Measurements from ENCODE around the gene GABRR2.

Gene GABRR2

DNA sequence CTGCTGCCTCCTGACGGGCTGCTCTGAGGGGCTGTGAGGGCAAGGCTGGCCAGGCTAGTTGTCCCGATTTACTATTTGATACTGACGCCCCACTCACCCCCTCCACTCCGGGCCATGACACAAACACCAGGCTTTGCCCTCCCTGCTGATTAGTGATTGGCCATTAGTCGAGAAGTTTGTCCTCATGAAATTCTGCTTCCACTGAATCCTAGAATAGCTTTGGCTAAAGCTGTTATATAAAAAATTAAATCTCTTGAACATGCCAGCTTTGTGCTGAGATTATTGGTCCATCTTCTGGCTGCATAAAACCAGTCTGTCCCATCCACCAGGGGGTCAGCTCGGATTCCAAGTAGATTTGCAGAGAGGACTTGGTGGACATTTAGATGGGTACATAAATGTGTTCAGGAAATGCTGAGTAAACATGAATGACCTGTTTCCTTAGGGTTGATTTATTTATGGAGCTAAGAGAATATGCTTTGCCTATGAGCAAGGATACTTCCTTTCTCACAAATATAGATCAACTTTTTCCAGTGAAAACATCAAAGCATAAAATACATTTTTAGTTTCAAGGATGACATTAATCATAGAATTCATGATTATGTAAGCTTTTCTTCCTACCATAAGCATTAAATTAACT lies at the start of gene GABRR2:
Gene GABRR2, minus strand, starts transcription at position 51 of the 637 bp plus-strand sequence. CDS start 134 bp downstream, outside the sequence.
- peak; percentile 71 for DNase-seq (ENCODE audit: low spot score)

DNA sequence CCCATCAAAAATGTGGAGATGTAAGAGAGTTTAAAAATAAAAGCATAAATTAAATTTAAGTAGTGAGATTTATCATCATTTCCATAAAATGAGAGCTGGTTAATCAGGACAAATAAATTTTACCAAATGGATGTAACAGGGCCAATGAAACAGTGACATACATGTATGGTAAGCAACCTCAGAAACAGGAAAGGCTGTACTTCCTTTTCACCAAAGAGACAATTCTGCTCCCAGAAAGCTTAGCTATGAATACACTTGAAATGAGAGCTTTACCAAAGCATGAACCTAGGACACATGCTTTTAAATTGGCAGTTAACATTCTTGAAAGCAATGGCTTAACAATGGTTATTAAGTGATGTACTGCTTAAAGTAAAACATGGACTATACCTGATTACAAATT lies 49.5 kb upstream of the GABRR2 start:
- no peak for DNase-seq (ENCODE audit: low spot score)

DNA sequence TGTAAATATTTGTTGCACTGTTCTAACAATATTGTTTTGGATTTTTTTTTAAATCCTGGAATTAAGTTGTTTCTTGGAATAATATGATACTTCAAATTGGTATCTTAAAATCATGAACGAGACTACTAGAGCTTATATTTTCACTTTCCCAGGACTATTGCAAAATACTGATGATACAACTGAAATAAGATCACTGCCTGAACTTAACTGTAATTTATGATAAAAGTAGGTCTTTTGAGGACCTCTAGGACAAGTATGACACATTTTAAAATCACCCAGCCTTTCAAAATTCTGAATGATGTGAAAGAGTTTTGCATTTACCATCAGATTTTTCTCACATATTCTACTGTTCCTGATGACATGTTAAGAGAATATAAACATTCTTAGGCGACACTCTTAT lies 46.1 kb upstream of the GABRR2 start:
- DNase-seq (ENCODE audit: low spot score), result no peak

DNA sequence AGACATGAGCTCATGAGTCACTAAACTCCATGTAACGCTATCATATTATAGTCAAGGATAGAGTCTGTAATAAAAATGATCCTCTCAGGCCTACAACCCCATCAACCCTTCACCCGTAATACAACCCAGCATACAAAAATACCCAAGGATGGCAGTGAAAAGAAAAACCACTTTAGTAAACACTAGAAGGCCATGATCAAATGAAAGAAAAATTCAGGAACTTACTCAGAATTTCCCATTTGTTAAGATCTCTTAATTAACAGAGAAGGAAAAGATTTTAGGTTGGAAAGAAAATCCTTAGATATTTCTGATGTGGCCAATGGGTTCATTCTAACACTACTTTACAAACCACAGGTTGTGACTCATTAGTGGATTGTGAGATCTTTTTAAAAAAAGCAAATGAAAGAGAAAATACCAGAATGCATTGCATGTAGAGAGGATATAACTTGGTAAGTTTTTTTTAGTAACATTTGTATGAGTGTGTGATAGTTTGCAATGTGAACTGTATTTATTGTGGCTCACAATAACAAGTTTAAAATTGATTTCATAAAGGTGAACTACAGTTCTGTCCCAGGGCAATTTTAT lies 45.4 kb upstream of the GABRR2 start:
- DNase-seq (ENCODE audit: low spot score), result no peak

DNA sequence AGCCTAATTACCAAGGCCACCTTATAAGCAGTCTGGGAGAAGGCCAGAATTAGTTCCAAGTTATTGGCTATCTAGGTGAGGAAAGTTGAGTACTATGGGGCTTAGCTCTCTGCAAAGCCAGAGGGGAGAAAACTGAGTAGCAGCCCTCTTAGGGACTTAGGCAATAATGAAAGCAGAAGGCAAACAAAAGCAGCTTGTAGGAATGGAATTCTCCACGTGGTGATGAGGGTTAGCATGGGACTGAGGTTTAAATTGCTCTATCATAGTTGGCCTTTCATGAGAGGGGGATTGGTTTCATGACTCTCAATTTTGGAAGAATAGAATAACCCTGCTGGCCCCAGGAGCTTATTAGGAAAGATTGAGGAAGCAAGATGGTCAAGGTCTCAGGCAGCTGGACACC lies 44.5 kb upstream of the GABRR2 start:
- no peak for DNase-seq (ENCODE audit: low spot score)

DNA sequence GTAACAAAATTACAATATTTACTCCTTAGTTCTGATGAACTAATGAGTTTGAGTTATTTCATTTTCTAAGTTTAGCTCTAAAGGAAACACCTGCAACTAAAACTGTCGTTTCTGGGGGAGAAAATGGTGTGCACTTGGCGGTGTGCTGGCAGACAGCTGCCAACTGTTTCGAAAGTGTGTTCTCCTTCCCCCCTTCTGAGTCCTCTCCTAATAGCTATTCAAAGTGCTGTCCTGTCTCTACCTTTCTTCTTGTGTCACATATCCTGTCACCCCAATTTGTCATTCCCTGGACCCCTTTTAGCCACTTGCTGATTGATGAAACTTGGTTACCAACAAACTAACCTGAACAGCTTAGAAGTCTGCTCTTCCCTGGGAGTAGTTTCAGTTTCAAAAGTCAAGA lies 42.3 kb upstream of the GABRR2 start:
- DNase-seq (ENCODE audit: low spot score), result no peak

DNA sequence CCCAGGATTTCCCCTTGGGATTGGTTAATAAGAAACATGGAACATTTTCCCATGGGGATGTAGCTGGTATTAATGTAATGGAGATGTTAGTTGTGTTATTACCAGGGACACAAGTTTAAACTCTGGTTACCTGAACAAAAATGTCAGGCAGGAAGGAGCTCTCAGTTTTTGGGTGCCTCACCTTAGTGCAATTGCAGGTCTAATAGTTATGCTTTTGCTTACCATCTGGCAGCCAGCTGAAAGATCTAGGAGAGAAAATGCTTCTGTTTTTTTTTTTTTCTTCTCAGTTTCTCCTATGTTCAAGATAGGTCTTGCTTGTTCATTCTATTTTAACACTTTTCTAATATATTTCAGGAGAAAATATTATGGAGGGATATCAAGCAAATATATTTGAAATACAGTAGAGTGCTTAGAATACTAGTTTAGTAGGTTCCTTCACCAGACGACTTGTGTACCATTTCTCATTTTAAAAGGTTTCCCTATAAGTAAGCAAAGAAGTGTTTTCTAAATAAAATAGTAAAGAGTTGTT lies 41.6 kb upstream of the GABRR2 start:
- no peak for DNase-seq (ENCODE audit: low spot score)

DNA sequence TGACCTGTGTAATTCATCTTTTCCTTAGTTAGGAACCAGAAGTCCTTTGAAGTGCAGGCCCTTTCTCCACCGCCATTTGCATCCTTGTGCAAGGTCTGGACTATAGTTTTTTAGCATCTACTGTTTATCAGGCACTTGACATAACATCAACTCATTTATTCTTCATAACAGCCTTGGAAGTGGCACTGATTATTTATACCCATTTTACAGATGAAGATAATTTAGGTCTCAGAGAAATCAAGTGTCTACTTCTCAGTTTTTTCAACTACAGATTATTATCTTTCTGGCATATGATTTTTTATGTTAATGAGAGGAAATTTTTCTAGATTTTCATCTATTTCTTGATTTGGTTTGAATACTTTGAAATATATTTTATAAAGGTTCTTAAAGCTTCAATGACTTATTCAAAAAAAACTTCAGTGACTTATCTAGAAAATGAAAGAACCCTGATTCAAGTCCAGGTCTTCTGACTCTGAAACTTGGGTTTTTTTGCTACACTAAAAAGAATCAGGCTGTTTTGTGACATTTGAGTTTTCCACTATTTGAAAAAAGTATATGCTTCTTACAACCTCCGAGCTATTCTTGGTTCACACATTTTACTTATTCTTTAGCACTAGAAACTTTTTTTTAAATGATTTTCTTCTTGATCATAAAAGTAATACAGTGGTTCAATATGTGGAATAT lies 40.6 kb upstream of the GABRR2 start:
- DNase-seq (ENCODE audit: low spot score), result no peak

DNA sequence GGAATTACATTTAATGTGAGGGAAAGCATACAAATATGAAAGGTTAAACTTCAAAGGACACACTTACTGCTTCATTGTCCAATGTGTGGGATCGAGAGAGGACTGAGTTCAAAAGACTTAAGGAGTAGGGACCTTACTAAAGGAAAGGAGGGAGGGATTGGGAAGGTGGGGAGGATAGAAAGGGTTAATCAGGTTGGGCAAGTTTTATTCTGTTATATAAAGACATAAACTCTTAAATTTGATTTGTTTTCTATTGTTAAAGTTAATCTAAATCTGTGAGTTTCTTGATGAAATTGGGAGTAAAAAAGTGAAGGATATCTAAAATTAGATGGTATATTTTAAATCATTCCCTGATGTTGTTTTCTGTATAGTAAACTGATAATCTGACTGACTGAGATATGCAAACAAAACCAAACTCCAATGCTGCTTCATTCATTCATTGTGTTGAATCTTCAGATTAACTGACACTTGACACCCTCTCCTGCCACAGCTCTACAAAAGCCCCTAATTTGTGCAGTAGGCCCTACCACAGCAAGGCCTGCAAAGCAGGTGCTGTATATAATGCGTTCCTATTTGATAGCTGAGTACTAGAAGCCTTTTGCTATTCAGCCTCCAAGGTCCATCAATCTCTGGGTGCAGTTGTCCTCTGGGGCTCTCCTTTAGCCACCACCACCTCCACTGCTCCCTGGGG lies 38.7 kb upstream of the GABRR2 start:
- DNase-seq (ENCODE audit: low spot score), result no peak

DNA sequence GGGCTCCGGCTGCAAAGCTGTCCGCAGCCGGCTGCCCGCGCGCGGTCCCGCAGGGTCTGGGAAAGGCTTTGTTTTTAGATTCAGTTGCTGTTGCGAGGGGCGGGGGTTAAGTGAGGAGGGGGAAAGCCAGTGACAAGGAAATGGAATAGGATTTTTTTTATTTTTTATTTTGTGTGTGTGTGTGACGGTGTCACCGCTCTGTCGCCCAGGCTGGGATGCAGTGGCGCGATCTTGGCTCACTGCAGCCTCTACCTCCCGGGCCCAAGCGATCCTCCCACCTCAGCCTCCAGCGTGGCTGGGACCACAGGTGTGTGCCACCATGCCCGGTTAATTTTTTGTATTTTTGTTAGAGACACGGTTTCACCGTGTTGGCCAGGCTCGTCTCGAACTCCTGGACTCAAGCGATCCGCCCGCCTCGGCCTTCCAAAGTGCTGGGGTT lies 38.0 kb upstream of the GABRR2 start:
- DNase-seq (ENCODE audit: low spot score), result no peak

DNA sequence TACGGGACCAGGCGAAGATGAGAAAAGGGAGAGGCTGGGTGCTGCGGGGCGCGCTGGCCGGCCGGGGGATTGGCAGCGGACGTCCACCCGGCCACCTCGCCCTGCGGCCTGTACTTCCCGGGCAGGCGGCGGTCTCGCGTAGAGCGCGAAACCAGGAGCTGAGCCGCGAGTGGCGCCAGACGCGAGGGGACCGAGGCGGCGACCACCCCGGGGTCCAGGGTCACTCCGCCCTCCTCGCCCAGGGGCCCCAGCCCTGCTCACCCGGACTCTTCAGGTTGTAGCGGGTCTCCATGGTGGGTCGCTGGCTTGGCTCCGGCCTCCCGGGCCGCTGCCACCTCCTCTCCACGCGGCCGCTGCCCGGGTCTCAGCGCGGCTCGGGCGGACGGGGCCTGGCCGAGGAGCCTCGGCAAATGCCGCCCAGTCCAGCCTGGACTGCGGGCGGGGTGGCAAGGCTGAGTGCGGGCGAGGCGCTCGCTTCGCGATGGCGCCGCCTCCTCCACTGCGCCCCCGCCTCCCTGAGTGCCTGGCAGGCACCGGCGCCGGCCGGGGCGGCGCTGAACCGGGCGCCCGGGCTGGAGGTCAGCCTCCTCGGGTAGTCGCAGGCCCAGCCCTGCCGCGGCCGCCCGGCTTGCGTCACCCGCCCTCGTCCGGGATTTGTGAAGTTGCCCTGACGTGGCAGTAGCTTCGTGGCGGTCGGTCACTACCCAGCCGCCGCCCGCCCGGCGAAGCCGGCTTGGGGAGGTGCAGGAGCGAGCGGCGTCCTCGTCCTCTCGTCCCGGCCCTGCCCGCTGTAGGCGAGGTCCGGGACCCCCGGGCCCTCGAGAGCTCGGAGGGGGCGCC lies 37.4 kb upstream of the GABRR2 start, which contains the start of gene UBE2J1:
Gene UBE2J1, minus strand, starts transcription at position 445 of the 840 bp plus-strand sequence. Its CDS starts 153 bp downstream, at position 292.
- DNase-seq (ENCODE audit: low spot score), result peak; percentile 80

DNA sequence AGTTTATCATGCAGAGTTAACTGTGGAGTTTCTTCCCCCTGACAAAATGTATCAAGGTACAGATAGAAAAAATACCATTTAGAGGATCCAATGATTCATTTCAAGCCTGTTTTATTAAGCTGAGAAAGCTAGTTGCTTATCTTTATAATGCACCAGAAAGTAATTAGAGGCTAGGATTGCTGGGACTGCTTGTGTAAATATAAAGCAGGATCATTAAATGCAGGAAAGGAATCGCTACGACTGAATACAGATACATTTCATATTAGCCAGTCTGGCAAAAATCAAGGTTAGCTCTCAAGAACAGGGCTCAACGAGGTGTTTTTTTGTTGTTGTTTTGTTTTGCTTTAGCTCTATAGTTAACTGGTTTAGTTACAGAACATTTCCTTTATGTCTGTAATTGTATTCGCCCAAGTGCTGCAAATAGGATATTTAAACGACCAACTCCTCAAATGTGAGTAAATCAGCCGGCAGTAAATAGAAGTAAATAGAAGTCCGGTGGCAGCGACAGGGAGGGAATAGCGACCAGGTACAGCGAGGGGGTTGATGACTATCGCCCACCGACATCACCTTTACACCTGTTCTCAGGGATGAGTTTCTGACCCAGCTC lies 36.7 kb upstream of the GABRR2 start:
- no peak for DNase-seq (ENCODE audit: low spot score)

DNA sequence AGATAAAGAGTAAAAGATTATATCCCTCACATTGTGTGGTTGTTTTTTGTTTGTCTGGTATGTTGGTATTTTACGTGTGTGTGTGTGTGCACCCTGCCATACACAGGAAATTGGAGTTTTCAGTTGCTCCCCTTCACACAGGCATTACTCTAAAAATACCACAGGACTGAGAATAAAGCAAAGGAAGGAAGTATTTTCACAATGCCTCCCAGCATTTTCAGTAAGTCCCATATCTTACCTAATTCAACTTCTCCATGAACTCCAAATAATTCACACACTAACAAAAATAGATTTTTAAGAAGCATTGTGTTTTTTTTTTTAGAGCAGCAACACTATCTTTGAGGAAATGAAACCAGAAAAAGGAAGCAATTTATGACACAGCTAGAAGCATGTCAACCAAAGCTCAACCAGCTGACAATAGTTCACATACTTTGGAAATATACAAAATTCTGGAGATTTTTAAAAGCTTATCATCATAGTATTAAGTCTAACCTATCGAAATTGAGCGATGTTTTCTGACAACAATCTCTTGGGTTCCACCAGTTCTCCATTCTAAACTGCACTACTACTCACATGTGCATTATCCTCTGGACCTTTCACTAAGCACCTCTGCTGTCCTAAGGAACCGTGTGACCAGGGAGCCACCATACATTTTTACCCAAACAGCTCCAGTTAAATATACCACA lies 35.3 kb upstream of the GABRR2 start:
- peak; percentile 65 for DNase-seq (ENCODE audit: low spot score)

DNA sequence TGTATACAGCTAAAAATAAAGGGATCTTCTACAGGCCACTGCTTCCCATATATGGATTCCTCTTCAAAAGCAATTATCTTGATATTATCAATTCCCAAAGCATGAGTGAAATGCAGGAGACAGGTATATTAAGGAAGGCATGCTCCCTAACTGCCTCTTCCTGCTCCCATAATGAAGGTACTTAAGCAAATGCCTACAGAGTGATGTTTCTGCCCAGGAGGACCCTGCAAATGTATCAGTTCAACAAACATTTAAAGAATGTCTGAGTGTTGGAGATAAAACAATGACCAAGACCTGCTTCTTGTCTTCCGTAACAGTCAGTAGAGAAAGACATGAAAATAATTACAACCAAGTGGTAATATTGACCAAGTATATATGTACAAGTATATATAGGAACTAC lies 33.3 kb upstream of the GABRR2 start:
- no peak for DNase-seq (ENCODE audit: low spot score)

DNA sequence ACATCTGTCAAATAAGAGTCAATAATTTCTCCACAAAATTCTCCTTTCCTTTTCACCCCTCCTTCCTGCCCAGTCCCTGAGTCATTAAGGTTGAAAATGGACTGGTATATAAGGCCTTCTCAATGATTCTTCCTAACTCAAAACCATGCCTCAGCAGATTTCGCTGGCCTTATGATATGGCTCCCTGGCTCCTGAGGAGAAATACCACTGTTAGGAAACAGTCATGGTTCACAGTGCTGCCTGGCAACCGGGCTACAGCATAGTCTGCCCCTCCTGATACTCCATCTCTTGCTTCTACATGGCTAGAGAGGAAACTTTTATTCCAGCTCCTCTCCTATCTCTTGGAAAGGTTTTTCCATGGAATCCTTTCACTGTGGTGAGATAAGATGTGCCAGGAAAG lies 32.7 kb upstream of the GABRR2 start:
- no peak for DNase-seq (ENCODE audit: low spot score)

DNA sequence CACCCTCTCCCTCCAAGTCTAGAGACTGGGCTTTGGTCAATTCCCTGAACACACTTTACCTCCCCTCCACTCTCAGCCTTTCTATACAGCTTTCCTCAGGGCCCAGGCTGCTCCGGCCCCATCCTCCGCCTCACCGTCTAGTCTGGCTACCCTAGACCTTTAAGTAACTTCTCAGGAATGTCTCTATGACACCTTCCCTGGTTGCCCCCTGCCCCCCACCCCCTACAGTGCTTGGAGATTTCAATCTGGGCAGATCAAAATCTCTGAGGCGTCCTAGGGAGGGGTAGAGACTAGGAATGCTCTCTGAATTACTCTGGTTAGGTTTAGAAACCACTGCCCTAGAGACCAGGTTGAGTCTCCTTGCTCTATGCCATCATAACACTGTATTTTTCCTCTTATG lies 31.3 kb upstream of the GABRR2 start:
- no peak for DNase-seq (ENCODE audit: low spot score)

DNA sequence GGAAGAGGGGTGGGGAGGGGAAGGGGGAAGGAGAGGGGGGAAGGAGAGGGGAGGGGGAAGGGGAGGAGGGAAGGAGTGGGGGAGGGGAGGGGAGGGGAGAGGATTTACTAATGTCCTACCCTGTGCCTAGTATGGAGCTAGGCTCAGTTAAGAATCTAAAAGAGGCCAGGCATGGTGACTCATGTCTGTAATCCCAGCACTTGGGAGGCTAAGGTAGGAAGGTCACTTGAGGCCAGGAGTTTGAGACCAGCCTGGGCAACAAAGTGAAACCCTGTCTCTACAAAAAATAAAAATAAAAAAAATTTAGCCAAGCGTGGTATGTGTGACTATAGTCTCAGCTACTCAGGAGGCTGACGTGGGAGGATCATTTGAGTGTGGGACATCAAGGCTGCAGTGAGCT lies 24.5 kb upstream of the GABRR2 start:
- DNase-seq (ENCODE audit: low spot score), result no peak

DNA sequence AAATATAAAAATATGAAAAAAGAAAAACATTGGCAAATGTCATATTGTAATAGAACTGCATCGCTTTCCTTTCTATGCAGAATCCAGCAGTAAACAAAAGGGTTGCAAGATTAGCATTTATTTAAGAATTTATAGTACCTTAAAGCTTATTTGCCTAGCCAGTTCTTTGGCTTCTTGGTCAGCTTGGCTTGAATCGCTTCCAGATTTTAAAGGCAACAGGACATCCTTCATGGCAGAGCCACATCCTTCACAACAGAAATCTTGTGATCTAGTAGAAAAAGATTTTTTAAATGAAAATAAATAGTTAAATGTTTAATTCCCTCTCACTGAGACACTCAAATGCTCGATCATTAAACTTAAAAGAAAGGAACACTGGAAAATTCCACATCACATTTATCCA lies 20.1 kb upstream of the GABRR2 start:
- no peak for DNase-seq (ENCODE audit: low spot score)

DNA sequence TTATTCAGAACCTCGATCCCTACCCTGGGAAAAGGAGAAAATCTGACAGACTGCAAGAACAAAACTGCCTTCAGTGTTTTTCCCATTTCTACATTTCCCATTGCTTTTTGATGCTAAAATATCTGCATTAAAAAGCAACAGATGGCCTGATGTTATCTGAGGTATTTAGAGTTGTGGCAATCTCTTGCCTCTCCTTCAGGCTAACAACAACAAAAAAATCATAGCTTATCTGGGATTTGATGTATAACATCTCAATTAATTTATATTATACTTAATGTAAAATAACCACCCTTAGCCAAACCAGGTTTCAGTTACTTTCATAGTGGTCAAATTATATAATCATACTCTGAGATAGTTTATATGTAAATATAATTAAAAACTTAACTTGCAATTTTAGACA lies 15.8 kb upstream of the GABRR2 start:
- no peak for DNase-seq (ENCODE audit: low spot score)

DNA sequence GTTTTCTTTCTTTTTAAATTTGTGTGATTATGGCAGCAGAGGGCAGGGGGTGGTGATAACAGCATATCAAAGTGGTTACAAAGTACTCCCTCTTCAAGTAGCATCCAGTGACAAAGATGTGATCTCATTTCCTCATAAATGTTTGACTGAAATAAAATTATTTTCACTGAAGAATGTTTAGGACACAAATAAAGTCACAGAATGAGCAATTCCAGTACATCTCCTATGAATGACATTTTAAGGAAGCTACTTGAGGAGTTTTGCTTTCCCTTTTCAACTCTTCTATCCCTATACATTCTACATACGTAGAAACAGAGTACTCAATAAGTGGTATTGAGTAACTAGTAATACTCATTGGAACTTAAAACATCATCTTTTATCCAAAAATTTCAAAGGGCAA lies 13.9 kb upstream of the GABRR2 start:
- no peak for DNase-seq (ENCODE audit: low spot score)

DNA sequence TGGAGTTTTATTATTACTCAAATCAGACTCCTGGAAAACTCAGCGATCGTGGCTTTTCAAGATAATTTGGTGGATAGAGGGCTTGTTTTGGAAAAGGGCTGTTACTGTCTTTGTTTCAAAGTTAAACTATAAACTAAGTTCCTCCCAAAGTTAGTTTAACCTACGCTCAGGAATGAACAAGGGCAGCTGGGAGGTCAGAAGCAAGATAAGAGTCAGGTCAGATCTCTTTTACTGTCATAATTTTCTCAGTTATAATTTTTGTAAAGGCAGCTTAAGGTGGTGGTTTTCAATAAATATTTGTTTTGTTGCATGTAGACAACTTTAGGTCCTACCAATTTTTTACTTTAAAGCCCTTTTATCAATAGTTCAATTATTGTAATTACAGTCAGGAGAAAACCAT lies 9.2 kb upstream of the GABRR2 start:
- DNase-seq (ENCODE audit: low spot score), result no peak
